Activated T-helper 2 cell treated with anti-CD3 and anti-CD28 coated beads, Interferon-gamma antibody, Interleukin-2, Interleukin-4, amounts not matched to agents 10 μg/mL and 5 μg/mL and 100 μg/mL, durations not matched to agents 14 hours and 24 hours and 36 hours (primary cell): Measurements from ENCODE around the gene NSRP1. TPM values are rescaled to one million over a fixed set of nuclear protein-coding genes. Genes with fewer than 3 reads are reported as not detected.

Experiments
- DNase-seq: peaks from one replicate; pipeline ENCODE4 v3.0.0; 2021; ENCODE audit warnings: low spot score
- H3K27ac Mint-ChIP-seq: one replicate; pipeline ENCODE4 v1.8.0; 2021; ENCODE audit warnings: mixed read lengths
- H3K27me3 Mint-ChIP-seq: one replicate; pipeline ENCODE4 v1.8.0; 2021; ENCODE audit warnings: low read depth, mixed read lengths
- H3K36me3 Mint-ChIP-seq: one replicate; pipeline ENCODE4 v1.8.0; 2021; ENCODE audit warnings: low read depth, mixed read lengths
- H3K4me1 Mint-ChIP-seq: one replicate; pipeline ENCODE4 v1.8.0; 2021; ENCODE audit warnings: low read depth, mixed read lengths
- H3K4me3 Mint-ChIP-seq: one replicate; pipeline ENCODE4 v1.8.0; 2021; ENCODE audit warnings: low read depth, mild to moderate bottlenecking, moderate library complexity, mixed read lengths
- H3K9me3 Mint-ChIP-seq: one replicate; pipeline ENCODE4 v1.8.0; 2021; ENCODE audit warnings: mixed read lengths
- intact Hi-C: fragments of 100-400 bp; cut with micrococcal nuclease; formaldehyde crosslinking; loops from one replicate; pipeline ENCODE4 v1.15.1; 2023
- total RNA-seq: library from RNA; stranded (reverse); gene quantifications from 2 replicates; pipeline ENCODE4 v1.2.3, GENCODE V29; 2022

NSRP1 gene
- total RNA-seq, 1 donor from 2014 or later: 27.4 TPM

DNA sequence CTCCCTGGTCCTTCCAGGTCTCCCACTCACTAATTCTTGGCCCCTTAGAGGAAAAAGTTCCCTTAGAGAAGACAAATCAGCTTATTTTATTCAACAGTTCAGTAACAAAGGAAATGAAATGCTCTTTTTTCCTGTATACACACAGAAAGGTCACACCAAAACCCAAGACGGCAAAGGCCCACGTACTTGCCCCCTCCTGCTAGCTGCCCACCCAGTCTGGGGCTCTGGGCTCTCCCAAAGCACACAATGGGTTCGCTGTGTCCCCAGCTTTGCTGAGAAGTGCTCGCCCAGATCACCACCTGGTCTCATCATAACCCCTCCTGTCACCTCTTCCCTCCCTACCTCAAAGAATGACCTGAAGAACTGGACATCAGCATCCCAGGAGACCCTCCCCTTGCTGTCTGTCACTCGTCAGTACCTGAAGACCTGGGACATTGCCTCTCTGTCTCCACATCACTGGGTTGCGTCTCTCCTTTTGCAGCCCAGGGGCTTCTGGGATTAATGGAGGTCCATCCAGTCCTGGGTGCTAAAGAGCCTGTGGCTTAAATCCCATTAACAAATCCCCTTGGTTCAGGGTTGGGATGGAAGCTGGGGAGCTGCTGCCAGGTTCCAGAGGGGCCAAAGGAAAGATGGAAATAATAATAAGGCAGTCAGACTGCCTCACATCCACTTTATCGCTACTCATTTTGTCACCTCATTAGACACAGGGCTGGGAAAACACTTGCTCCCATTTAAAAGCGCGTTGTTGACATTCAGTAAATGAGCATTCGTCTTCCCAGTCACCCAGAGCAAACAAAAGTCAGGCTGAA is 115.6 kb downstream of the NSRP1 start:
- Mint-ChIP-seq H3K27me3 (peaks cover 62% of the 10 kb centered on the region), H3K4me1 (peaks cover 9% of the 10 kb centered on the region), H3K4me3 (no peak overlapping the region), H3K36me3 (no peaks in the 10 kb centered on the region), H3K27ac (no peak overlapping the region), H3K9me3 (no peaks in the 10 kb centered on the region)
- DNase-seq: no peak
- intact Hi-C loops: no loop called here

DNA sequence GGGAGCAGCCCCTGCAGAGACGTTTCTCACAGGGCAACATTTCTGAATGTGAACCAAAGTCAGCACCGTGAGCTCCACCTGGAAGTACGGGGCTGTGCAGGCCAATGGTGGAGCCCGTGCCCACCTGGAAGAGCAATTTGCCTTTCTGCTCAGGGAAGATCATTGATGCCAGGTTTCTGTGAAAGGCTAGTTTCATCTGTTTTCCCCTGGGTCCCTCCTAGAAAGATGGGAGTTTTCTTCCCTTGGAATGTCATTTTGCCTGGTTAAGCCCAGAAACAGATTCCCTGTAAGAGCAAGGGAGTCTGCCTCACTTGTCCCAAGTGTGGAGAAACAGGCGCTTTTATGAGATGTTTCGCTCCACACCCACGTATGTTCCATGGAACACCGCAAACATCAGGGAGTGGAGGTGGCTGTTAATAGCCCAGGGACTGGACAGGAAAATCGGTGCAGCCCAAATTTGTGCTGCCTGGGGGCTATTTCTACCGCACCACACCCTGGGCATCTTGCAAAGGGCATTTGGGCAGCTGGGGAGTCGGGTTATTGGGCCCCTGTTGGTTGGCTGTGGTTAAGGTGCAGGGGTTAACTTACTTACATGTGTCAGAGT is 116.3 kb downstream of the NSRP1 start:
- Mint-ChIP-seq H3K27ac (no peak overlapping the region), H3K4me3 (no peak overlapping the region), H3K36me3 (no peaks in the 10 kb centered on the region), H3K9me3 (no peaks in the 10 kb centered on the region), H3K27me3 (peaks cover 68% of the 10 kb centered on the region), H3K4me1 (peaks cover 9% of the 10 kb centered on the region)
- intact Hi-C loops: no loop called here
- no peak for DNase-seq

DNA sequence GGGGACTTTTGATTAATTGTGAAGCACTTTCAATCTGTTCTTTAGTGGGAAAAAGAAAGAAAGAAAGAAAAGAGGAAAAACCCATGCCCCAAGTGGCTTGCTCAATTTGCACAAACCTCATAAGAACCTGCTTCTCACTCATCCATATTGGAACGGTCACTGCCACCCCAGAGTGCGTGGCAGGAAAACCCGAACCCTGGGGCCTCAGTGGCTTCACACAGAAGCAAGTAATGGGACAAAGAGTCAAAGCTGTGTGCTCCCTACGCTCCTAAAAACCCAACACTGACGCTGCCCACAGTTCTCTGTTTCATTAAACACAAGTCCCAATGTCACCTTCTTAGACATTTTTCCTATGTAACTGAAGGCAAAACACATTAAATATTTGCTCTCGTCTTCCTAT is 117.7 kb downstream of the NSRP1 start:
- Mint-ChIP-seq H3K4me3 (no peak overlapping the region), H3K36me3 (no peaks in the 10 kb centered on the region), H3K9me3 (no peaks in the 10 kb centered on the region), H3K27ac (no peak overlapping the region), H3K4me1 (peaks cover 10% of the 10 kb centered on the region), H3K27me3 (peaks cover 67% of the 10 kb centered on the region)
- intact Hi-C loops: no loop called here
- no peak for DNase-seq

DNA sequence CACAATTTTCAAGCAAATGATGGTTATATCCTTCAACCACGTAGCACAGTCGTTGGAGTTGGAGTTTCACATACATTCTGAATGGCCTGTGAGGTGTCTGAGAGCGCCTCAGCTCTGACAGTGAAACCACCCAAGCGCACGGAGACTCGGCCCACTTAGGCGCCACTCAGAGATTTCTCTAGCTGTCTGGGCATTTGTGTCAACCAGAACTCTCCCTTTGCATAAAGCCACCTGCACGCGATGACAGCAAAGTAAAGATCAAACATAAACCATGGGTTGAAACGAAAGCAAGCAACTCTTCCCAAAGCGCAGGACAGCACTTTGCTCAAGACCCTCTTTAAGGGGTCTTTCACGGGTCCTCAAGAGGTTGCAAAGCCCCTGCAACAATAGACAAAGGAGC is 118.3 kb downstream of the NSRP1 start:
- intact Hi-C loops: no loop called here
- no peak for DNase-seq
- H3K27ac Mint-ChIP-seq: no peak overlapping the region

DNA sequence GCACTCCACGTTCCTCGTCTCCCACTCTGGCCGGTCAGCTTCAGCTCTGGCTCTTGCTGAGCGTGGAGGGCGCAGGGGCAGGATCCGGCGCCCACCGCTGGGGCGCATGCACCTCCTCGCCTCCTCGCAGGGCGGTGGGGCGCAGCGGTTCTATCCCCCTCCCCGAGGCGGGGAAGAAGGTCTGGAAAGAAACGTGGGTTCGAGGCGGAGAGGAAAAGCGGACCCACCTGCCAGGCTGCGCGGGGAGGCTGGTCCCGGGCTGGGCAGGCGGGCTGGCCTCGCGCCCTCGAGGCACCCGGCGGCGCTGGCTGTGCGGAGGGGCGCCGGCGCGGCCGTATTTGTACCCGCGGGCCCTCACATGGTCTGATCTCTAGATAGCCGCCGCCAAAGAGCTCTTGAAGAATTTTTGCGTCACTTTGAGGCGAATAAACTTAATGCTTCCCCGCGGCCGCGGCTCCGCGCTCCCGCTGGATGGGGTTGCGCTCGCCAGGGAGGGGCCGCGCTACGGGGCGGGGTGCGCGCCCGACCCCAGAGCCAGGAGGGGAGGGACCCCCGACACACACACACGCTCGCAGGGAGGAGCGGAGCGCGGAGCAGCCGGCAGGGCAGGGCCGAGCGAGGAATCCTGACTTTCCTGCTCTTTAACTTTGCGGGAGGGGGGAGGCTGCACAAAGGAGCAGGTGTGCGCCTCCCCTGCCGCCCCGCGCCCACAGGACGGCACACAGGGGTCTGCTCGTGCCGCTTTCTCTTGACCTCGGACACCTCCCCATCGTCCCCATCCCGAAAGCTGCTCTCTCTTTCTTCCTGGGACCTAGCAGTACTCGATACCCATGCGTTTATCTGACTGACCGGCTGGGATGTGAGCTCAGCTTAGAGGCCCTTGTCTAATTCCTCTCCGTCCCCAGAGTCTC is 119.0 kb downstream of the NSRP1 start, which contains the start of gene SLC6A4:
Gene SLC6A4, minus strand, starts transcription at position 312 of the 911 bp plus-strand sequence. CDS start 13,739 bp downstream, outside the sequence.
- no peak for DNase-seq
- Mint-ChIP-seq H3K27ac (no peak within 1 kb of the TSS), H3K4me3 (peak within 1 kb of the TSS; percentile 70), H3K9me3 (no peaks in the 10 kb centered on the region), H3K4me1 (peaks cover 10% of the 10 kb centered on the region), H3K27me3 (peaks cover 65% of the 10 kb centered on the region), H3K36me3 (no peaks in the 10 kb centered on the region)
- intact Hi-C loops: no loop called here

More for the DNA sequence above, 118.3 kb downstream of the NSRP1 start:
- no peaks in the 10 kb centered on the region for H3K9me3 Mint-ChIP-seq
- peaks cover 10% of the 10 kb centered on the region for H3K4me1 Mint-ChIP-seq
- no peaks in the 10 kb centered on the region for H3K36me3 Mint-ChIP-seq
- H3K4me3 Mint-ChIP-seq: peak overlapping the region; percentile 47
- H3K27me3 Mint-ChIP-seq: peaks cover 69% of the 10 kb centered on the region

Other genes with a start within 250 kb of the NSRP1 start
- 39.2 and 44.2 TPM in 2 replicates for gene SSH2, start 186.6 kb upstream of the NSRP1 start, total RNA-seq
- gene EFCAB5, start 175.2 kb upstream of the NSRP1 start, total RNA-seq: 0.64 and 0.94 TPM in 2 replicates
- 0.02 TPM in 1 of 2 replicates, not detected in the other for gene SLC6A4, start 118.9 kb downstream of the NSRP1 start, total RNA-seq
- 68.9 and 72.2 TPM in 2 replicates for gene BLMH, start 175.1 kb downstream of the NSRP1 start, total RNA-seq
- not detected in 2 replicates for gene TMIGD1, start 217.2 kb downstream of the NSRP1 start, total RNA-seq